K562 (cell line): Measurements from ENCODE around the gene MUC5B. TPM values are rescaled to one million over a fixed set of nuclear protein-coding genes. Genes with fewer than 3 reads are reported as not detected.

Experiments used
- ATAC-seq: fragments of 200-7000 bp; cut with Tn5 transposase; 3 replicates; pipeline ENCODE4 v1.9.1; 2020; ENCODE audit warnings: moderate library complexity
- BruUV-seq: library from RNA; stranded (reverse); fragments of 400-500 nt; replicated peaks from 2 replicates; lab custom pipeline; 2021; lab: Mats Ljungman, UMichigan
- CTCF ChIA-PET: fragments of 300-600 bp; formaldehyde crosslinking; extraction: SDS; loops from one replicate; lab custom pipeline; 2021; ENCODE audit warnings: low intra/inter-chr PET ratio; lab: Yijun Ruan, JAX
- POLR2A ChIA-PET: fragments of 300-600, 350-650 bp; sonication (Branson Sonifier 250); formaldehyde crosslinking; extraction: SDS; loops from one replicate; lab custom pipeline; 2021; ENCODE audit warnings: antibody characterized with exemption, inconsistent platforms; lab: Yijun Ruan, JAX
- DNase-seq, 4 experiments: peaks; one replicate each; pipeline versions ENCODE4 v3.0.0 to v3.0.0-alpha.2; 2011 to 2018; ENCODE audit warnings: low spot score in 3 of 4, mixed read lengths in 3 of 4; ENCODE audit errors: extremely low read depth in 1 of 4
- FAIRE-seq: peaks from 2 replicates; lab custom pipeline; 2011; peaks lifted over from hg19 to GRCh38; lab: Jason Lieb, UNC
- H2AFZ ChIP-seq: 2 replicates; pipeline ENCODE4 v1.6.0; 2011; ENCODE audit warnings: low read depth, low read length, control low read depth, inconsistent platforms
- H3K27ac ChIP-seq: fragments of 200-600 bp; 3 replicates; pipeline ENCODE4 v1.8.0; 2011; ENCODE audit warnings: low read depth, mild to moderate bottlenecking, control low read depth, inconsistent platforms, low read length, moderate library complexity, mixed read lengths; ENCODE audit errors: extremely low read depth
- H3K27me3 ChIP-seq, 2 experiments: fragments of 300-600 bp in 1 of 2; 2 replicates in 1 of 2; 3 replicates in 1 of 2; pipeline versions ENCODE4 v1.6.0 to v1.8.0; 2011; ENCODE audit warnings: inconsistent platforms in 2 of 2, low read length in 2 of 2, mild to moderate bottlenecking in 1 of 2, mixed read lengths in 1 of 2, moderate library complexity in 1 of 2; ENCODE audit not compliant: control insufficient read depth in 2 of 2, insufficient read depth in 2 of 2
- H3K36me3 ChIP-seq: fragments of 300-600 bp; 3 replicates; pipeline ENCODE4 v1.8.0; 2011; ENCODE audit warnings: mild to moderate bottlenecking, low read length, inconsistent platforms; ENCODE audit not compliant: control insufficient read depth, insufficient read depth
- H3K4me1 ChIP-seq, 2 experiments: fragments of 200-600 bp in 1 of 2; replicated peaks in 1 of 2; 2 replicates in 1 of 2; 3 replicates in 1 of 2; pipeline versions ENCODE4 v1.5.1 to v1.8.0; 2011; ENCODE audit warnings: inconsistent platforms in 2 of 2, low read length in 2 of 2, mild to moderate bottlenecking in 1 of 2, mixed read lengths in 1 of 2, moderate library complexity in 1 of 2; ENCODE audit not compliant: control insufficient read depth in 2 of 2, insufficient read depth in 2 of 2
- H3K4me2 ChIP-seq: 2 replicates; pipeline ENCODE4 v1.6.1; 2011; ENCODE audit warnings: low read length, control low read depth, inconsistent platforms, mixed read lengths; ENCODE audit not compliant: insufficient read depth
- H3K4me3 ChIP-seq: fragments of 200-600 bp; sonication (generic), shearing (Covaris generic); 2 replicates; pipeline ENCODE4 v1.5.1; 2016; ENCODE audit warnings: control low read depth, inconsistent platforms
- H3K79me2 ChIP-seq: fragments of 200-600 bp; 3 replicates; pipeline ENCODE4 v1.8.0; 2011; ENCODE audit warnings: low read length, inconsistent platforms; ENCODE audit not compliant: control insufficient read depth, insufficient read depth
- H3K9ac ChIP-seq, 2 experiments: 2 replicates each; pipeline versions ENCODE4 v1.6.0 to v1.6.1; 2011; ENCODE audit warnings: low read depth in 2 of 2, low read length in 2 of 2, control low read depth in 1 of 2, inconsistent platforms in 1 of 2, mild to moderate bottlenecking in 1 of 2, mixed read lengths in 1 of 2; ENCODE audit not compliant: insufficient read depth in 1 of 2
- H3K9me1 ChIP-seq: one replicate; pipeline ENCODE4 v1.6.0; 2011; ENCODE audit warnings: inconsistent platforms, mild to moderate bottlenecking, low read length, moderate library complexity; ENCODE audit not compliant: control insufficient read depth, insufficient read depth
- H3K9me3 ChIP-seq: replicated peaks from 2 replicates; pipeline ENCODE4 v1.5.1; 2011; ENCODE audit warnings: low read depth, low read length, inconsistent platforms; ENCODE audit not compliant: control insufficient read depth, insufficient read depth
- H4K20me1 ChIP-seq: replicated peaks from 2 replicates; pipeline ENCODE4 v1.6.1; 2011; ENCODE audit warnings: low read length, inconsistent platforms, mixed read lengths; ENCODE audit not compliant: control insufficient read depth, insufficient read depth
- BCOR ChIP-seq: fragments of 450-650 bp; IDR thresholded peaks from 2 replicates; pipeline ENCODE4 v1.6.1; 2016
- CEBPG ChIP-seq, 3 experiments: fragments of 200-800 bp in 1 of 3; sonication (Bioruptor generic) in 1 of 3; sonication (generic) in 1 of 3; formaldehyde crosslinking in 1 of 3; IDR thresholded peaks in 2 of 3; conservative IDR thresholded peaks in 1 of 3; 2 replicates each; pipeline versions ENCODE4 v1.6.1 to v1.8.0; 2016 to 2022; ENCODE audit warnings: missing compliant biosample characterization in 2 of 3, missing genetic modification characterization in 2 of 3, mild to moderate bottlenecking in 1 of 3, missing genetic modification reagents in 1 of 3
- CHAMP1 ChIP-seq: fragments of 450-650 bp; IDR thresholded peaks from 2 replicates; pipeline ENCODE4 v1.6.1; 2016; ENCODE audit warnings: mild to moderate bottlenecking
- CSDE1 ChIP-seq, 2 experiments: fragments of 450-650 bp; IDR thresholded peaks; 2 replicates each; pipeline ENCODE4 v1.6.1; 2016; ENCODE audit warnings: mild to moderate bottlenecking in 1 of 2
- EP300 ChIP-seq: IDR thresholded peaks from 2 replicates; pipeline ENCODE4 v1.6.1; 2012; ENCODE audit warnings: low read length, improper control_type of control experiment
- HNRNPL ChIP-seq: fragments of 200-400 bp; formaldehyde crosslinking; IDR thresholded peaks from 2 replicates; pipeline ENCODE4 v1.6.1; 2017; ENCODE audit warnings: low read depth, mild to moderate bottlenecking, low read length
- HOXB6 ChIP-seq: fragments of 250-450 bp; sonication (Bioruptor Pico); IDR thresholded peaks from 2 replicates; pipeline ENCODE4 v1.5.1; 2022; ENCODE audit warnings: mild to moderate bottlenecking, borderline replicate concordance
- PML ChIP-seq: IDR thresholded peaks from 2 replicates; pipeline ENCODE4 v1.6.1; 2012; ENCODE audit warnings: low read length, inconsistent platforms
- YY1 ChIP-seq, 3 experiments: IDR thresholded peaks; 2 replicates each; pipeline ENCODE4 v1.6.1; 2011; ENCODE audit warnings: low read length in 2 of 3, mild to moderate bottlenecking in 2 of 3, moderate library complexity in 2 of 3, borderline replicate concordance in 1 of 3, control low read depth in 1 of 3, low read depth in 1 of 3; ENCODE audit not compliant: insufficient read depth in 3 of 3, insufficient replicate concordance in 2 of 3, control insufficient read depth in 1 of 3, insufficient read length in 1 of 3; ENCODE audit errors: extremely low read depth in 1 of 3
- ZBTB1 ChIP-seq: sonication (generic); formaldehyde crosslinking; IDR thresholded peaks from 2 replicates; pipeline ENCODE4 v1.8.1; 2023; ENCODE audit warnings: missing genetic modification reagents, low read depth, mild to moderate bottlenecking, borderline replicate concordance
- ZEB2 ChIP-seq: fragments of 450-650 bp; IDR thresholded peaks from 2 replicates; pipeline ENCODE4 v1.6.1; 2016
- ZNF324 ChIP-seq: fragments of 250-450 bp; sonication (Bioruptor Pico); IDR thresholded peaks from 2 replicates; pipeline ENCODE4 v1.4.0; 2020; ENCODE audit warnings: mild to moderate bottlenecking
- ZNF696 ChIP-seq: fragments of 250-450 bp; sonication (Bioruptor Pico); conservative IDR thresholded peaks from 2 replicates; pipeline ENCODE4 v1.4.0; 2020; ENCODE audit warnings: mild to moderate bottlenecking, moderate library complexity
- ZNF766 ChIP-seq: fragments of 200-800 bp; sonication (Bioruptor generic); conservative IDR thresholded peaks from 2 replicates; pipeline ENCODE4 v1.6.1; 2016; ENCODE audit warnings: missing genetic modification characterization, missing compliant biosample characterization
- WGBS: fragments of 100-300 bp; shearing (Covaris generic); methylation state at CpG from one replicate; pipeline ENCODE4 v1.1.6; 2016; ENCODE audit warnings: low coverage, mixed read lengths; ENCODE audit not compliant: insufficient coverage; ENCODE audit errors: missing lambda C conversion rate; 5-methylcytosine and 5-hydroxymethylcytosine counted together
- in situ Hi-C: fragments of 300-500 bp; cut with MboI; formaldehyde crosslinking; loops from 4 replicates; pipeline ENCODE4 v1.15.0; 2018; ENCODE audit warnings: inconsistent platforms, mixed read lengths
- intact Hi-C: fragments of 100-400 bp; cut with micrococcal nuclease; formaldehyde crosslinking; loops from 2 replicates; pipeline ENCODE4 v1.14.2; 2022
- polyA plus RNA-seq, 8 experiments: library from polyadenylated mRNA; depleted of rRNA in 4 of 8; stranded (reverse) in 5 of 8; unstranded in 3 of 8; fragments of >200 nt; fragmentation: Nextera tagmentation in 2 of 8; fragmentation: Illumina TruSeq in 1 of 8; extraction: Ambion mirVana in 2 of 8; extraction: Trizol in 1 of 8; gene quantifications; 2 replicates each; pipeline versions ENCODE4 v1.2.1 to v1.2.3, GENCODE V29; 2011 to 2014; ENCODE audit warnings: inconsistent platforms in 1 of 8, missing spikeins in 1 of 8
- total RNA-seq, 7 experiments: library from RNA; depleted of rRNA in 6 of 7; stranded (reverse); fragments of >200 nt in 6 of 7; fragmentation: Illumina TruSeq in 2 of 7; extraction: Trizol in 2 of 7; gene quantifications; 2 replicates each; pipeline versions ENCODE4 v1.2.1 to v1.2.3, GENCODE V29; 2011 to 2021; ENCODE audit warnings: low replicate concordance in 1 of 7
- TF ChIP-seq, protein P1 (sequence below): sonication (generic); formaldehyde crosslinking; IDR thresholded peaks from 2 replicates; pipeline ENCODE4 v1.8.0; 2022; ENCODE audit warnings: mild to moderate bottlenecking, missing genetic modification reagents

MUC5B gene
- total and polyA plus RNA-seq, 9 of the 15 experiments (the other 6 are each of a cell fraction or from before 2014, with no cell fraction given): 0.04 to 0.95 TPM; not detected in 7

- no peak overlapping the region for H3K27ac ChIP-seq
- H2AFZ ChIP-seq: no peak overlapping the region
- intact Hi-C loops: no loop called here
- no peaks in the 10 kb centered on the region for H3K36me3 ChIP-seq
- no peak overlapping the region for H3K4me2 ChIP-seq
- POLR2A ChIA-PET: interaction anchor here (0.6 kb wide), 1 partner anchor 261 kb away, joined by 3 read pairs; no protein-coding TSS in a partner anchor
- no peak for TF ChIP-seq ZNF696 (CRISPR knock-in tag)
- no peak for TF ChIP-seq HOXB6 (CRISPR knock-in tag)
- TF ChIP-seq, protein P1, sequence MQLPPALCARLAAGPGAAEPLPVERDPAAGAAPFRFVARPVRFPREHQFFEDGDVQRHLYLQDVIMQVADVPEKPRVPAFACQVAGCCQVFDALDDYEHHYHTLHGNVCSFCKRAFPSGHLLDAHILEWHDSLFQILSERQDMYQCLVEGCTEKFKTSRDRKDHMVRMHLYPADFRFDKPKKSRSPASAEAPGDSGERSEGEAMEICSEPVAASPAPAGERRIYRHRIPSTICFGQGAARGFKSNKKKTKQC (CRISPR knock-in tag): no peak
- TF ChIP-seq YY1 (IDR thresholded peaks at IDR 0.05; ENCODE audit: borderline replicate concordance in 1 of 3, control insufficient read depth in 1 of 3, extremely low read depth in 1 of 3, insufficient read depth in 3 of 3, insufficient read length in 1 of 3, insufficient replicate concordance in 2 of 3, low read depth in 1 of 3, low read length in 2 of 3): no peak
- no peak for TF ChIP-seq EP300
- no peak for TF ChIP-seq ZEB2
- TF ChIP-seq CSDE1 (IDR thresholded peaks at IDR 0.05): no peak
- no peak for TF ChIP-seq ZNF324
- TF ChIP-seq HNRNPL: no peak
- TF ChIP-seq ZNF766: no peak
- no peak for TF ChIP-seq CEBPG (CRISPR knock-in tag; IDR thresholded peaks at IDR 0.05)
- TF ChIP-seq CEBPG (tag; conservative IDR thresholded peaks at IDR 0.05 in 1 of 2, IDR thresholded peaks at IDR 0.05 in 1 of 2): no peak
- no peak for TF ChIP-seq BCOR
- no peak for TF ChIP-seq CHAMP1
- no peak for TF ChIP-seq PML
- no peak for TF ChIP-seq ZBTB1 (CRISPR knock-in tag)
- H3K9me3 ChIP-seq: no peaks in the 10 kb centered on the region
- no peak overlapping the region for H3K4me3 ChIP-seq
- CTCF ChIA-PET: no interaction called here
- ATAC-seq: no peak
- no peak for DNase-seq
- H3K4me1 ChIP-seq: peaks cover 0 to 41% of the 10 kb centered on the region in 2 experiments; a peak in 2 of 5 replicates
- WGBS: 2% methylated on average over 10 of the region's 10 CpGs
- in situ Hi-C loops: no loop called here
- BruUV-seq: no TSS peak
- no peaks in the 10 kb centered on the region for H3K9me1 ChIP-seq
- H4K20me1 ChIP-seq: no peaks in the 10 kb centered on the region
- no peaks in the 10 kb centered on the region for H3K79me2 ChIP-seq
- no peak for FAIRE-seq
- peaks cover 0 to 54% of the 10 kb centered on the region in 2 experiments; a peak in 4 of 5 replicates for H3K27me3 ChIP-seq
- H3K9ac ChIP-seq: no peak overlapping the region; a peak in 1 of 4 replicates
Observed at GRCh38 chr11:1219446-1219833, 3.4 kb upstream of the MUC5B start.
